PC-9 (cell line): ENCODE data around the gene ROBO1. TPM values are rescaled to one million over a fixed set of nuclear protein-coding genes. Genes with fewer than 3 reads are reported as not detected.

ENCODE experiments used
- BruUV-seq: library from RNA; stranded (reverse); fragments of 400-500 nt; replicated peaks from 2 replicates; lab custom pipeline; 2021; lab: Mats Ljungman, UMichigan
- CTCF ChIA-PET: fragments of 300-600 bp; sonication (Branson Sonifier 250); formaldehyde crosslinking; loops from one replicate; lab custom pipeline; 2022; ENCODE audit warnings: antibody characterized with exemption; lab: Charles Lee
- POLR2A ChIA-PET: fragments of 300-600 bp; sonication (Branson Sonifier 250); formaldehyde crosslinking; loops from one replicate; lab custom pipeline; 2022; ENCODE audit warnings: antibody characterized with exemption; ENCODE audit not compliant: unreplicated experiment; lab: Charles Lee
- DNase-seq, 2 experiments: peaks; one replicate each; pipeline versions ENCODE4 v3.0.0 to v3.0.0-alpha.2; 2015 to 2022; ENCODE audit warnings: mixed read lengths in 1 of 2
- H2AFZ ChIP-seq: fragments of 200-600 bp; sonication (generic); 2 replicates; pipeline ENCODE4 v1.8.1; 2017; ENCODE audit warnings: antibody characterized with exemption
- H3F3A ChIP-seq: fragments of 200-600 bp; sonication (generic); 2 replicates; pipeline ENCODE4 v1.8.1; 2017; ENCODE audit warnings: antibody characterized with exemption, mild to moderate bottlenecking, low read depth; ENCODE audit not compliant: insufficient read depth
- H3K27ac ChIP-seq: fragments of 200-600 bp; sonication (generic); 2 replicates; pipeline ENCODE4 v1.6.1; 2016; ENCODE audit warnings: mixed run types
- H3K27me3 ChIP-seq: fragments of 200-600 bp; sonication (generic); 2 replicates; pipeline ENCODE4 v1.6.1; 2016; ENCODE audit warnings: low read depth, mixed run types; ENCODE audit not compliant: insufficient read depth
- H3K36me3 ChIP-seq: fragments of 200-600 bp; sonication (generic); 2 replicates; pipeline ENCODE4 v1.6.1; 2016; ENCODE audit warnings: low read depth, mixed run types
- H3K4me1 ChIP-seq: fragments of 200-600 bp; sonication (generic); replicated peaks from 2 replicates; pipeline ENCODE4 v1.6.1; 2016; ENCODE audit warnings: mixed run types; ENCODE audit not compliant: insufficient read depth
- H3K4me2 ChIP-seq: fragments of 200-600 bp; sonication (generic); 2 replicates; pipeline ENCODE4 v1.6.1; 2017; ENCODE audit warnings: mixed run types
- H3K4me3 ChIP-seq: fragments of 200-600 bp; sonication (generic); 2 replicates; pipeline ENCODE4 v1.6.1; 2016; ENCODE audit warnings: mixed run types
- H3K79me2 ChIP-seq: fragments of 200-600 bp; sonication (generic); 2 replicates; pipeline ENCODE4 v1.6.1; 2017; ENCODE audit warnings: low read depth, mixed run types
- H3K9me2 ChIP-seq: fragments of 200-600 bp; sonication (generic); 2 replicates; pipeline ENCODE4 v1.8.1; 2017; ENCODE audit warnings: mild to moderate bottlenecking; ENCODE audit not compliant: insufficient read depth
- H3K9me3 ChIP-seq: fragments of 200-600 bp; sonication (generic); 2 replicates; pipeline ENCODE4 v1.8.1; 2016; ENCODE audit warnings: low read depth; ENCODE audit not compliant: insufficient read depth
- H4K20me1 ChIP-seq: fragments of 200-600 bp; sonication (generic); 2 replicates; pipeline ENCODE4 v1.8.1; 2017; ENCODE audit not compliant: insufficient read depth
- EZH2 ChIP-seq: fragments of 200-600 bp; sonication (generic); IDR thresholded peaks from 2 replicates; pipeline ENCODE4 v1.8.0; 2017; ENCODE audit warnings: antibody characterized with exemption, low read depth
- intact Hi-C: fragments of 100-400 bp; cut with micrococcal nuclease; formaldehyde crosslinking; loops from one replicate; pipeline ENCODE4 v1.10.0; 2022; ENCODE audit not compliant: unreplicated experiment
- total RNA-seq: library from RNA; stranded (reverse); gene quantifications from 2 replicates; pipeline ENCODE4 v1.2.3, GENCODE V29; 2021
- TF ChIP-seq, protein P1 (sequence below): fragments of 200-600 bp; sonication (generic); conservative IDR thresholded peaks from 2 replicates; pipeline ENCODE4 v1.6.1; 2017; ENCODE audit warnings: mixed run types, antibody characterized with exemption, mild to moderate bottlenecking, moderate library complexity

ROBO1 gene
- total RNA-seq, 1 experiment from 2014 or later = 17.5 TPM

DNA sequence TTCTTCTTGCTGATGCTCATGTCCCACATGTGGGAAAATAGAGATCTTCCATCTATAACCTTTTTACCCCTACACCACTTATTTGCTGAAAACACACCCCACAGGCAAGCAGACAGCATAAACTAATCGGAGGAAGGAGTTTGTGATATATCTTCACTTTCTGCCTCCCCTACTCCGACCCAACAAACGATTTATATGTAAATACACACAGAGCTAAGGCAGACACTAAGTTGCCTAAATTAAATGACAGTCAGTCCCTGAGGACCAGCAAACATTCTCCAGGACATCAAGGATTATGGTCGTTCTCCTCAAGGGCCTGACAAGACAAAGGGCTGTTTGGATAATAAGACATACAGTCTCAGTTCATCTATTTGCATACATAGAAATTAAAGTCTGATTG, 552.5 kb downstream of the ROBO1 start:
- Histone ChIP-seq H3K4me3 (no peak overlapping the region), H3K79me2 (no peaks in the 10 kb centered on the region), H3K9me3 (no peaks in the 10 kb centered on the region), H3K9me2 (no peaks in the 10 kb centered on the region), H3K36me3 (no peaks in the 10 kb centered on the region), H2AFZ (no peak overlapping the region), H3K4me1 (no peaks in the 10 kb centered on the region), H3F3A (no peaks in the 10 kb centered on the region), H4K20me1 (no peaks in the 10 kb centered on the region), H3K27me3 (no peaks in the 10 kb centered on the region), H3K4me2 (no peak overlapping the region), H3K27ac (no peak overlapping the region)
- POLR2A ChIA-PET = no interaction called here
- DNase-seq = no peak
- no TSS peak for BruUV-seq
- intact Hi-C loops = no loop called here
- CTCF ChIA-PET = no interaction called here
- TF ChIP-seq EZH2 = no peak
- TF ChIP-seq, protein P1, sequence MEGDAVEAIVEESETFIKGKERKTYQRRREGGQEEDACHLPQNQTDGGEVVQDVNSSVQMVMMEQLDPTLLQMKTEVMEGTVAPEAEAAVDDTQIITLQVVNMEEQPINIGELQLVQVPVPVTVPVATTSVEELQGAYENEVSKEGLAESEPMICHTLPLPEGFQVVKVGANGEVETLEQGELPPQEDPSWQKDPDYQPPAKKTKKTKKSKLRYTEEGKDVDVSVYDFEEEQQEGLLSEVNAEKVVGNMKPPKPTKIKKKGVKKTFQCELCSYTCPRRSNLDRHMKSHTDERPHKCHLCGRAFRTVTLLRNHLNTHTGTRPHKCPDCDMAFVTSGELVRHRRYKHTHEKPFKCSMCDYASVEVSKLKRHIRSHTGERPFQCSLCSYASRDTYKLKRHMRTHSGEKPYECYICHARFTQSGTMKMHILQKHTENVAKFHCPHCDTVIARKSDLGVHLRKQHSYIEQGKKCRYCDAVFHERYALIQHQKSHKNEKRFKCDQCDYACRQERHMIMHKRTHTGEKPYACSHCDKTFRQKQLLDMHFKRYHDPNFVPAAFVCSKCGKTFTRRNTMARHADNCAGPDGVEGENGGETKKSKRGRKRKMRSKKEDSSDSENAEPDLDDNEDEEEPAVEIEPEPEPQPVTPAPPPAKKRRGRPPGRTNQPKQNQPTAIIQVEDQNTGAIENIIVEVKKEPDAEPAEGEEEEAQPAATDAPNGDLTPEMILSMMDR = no peak

DNA sequence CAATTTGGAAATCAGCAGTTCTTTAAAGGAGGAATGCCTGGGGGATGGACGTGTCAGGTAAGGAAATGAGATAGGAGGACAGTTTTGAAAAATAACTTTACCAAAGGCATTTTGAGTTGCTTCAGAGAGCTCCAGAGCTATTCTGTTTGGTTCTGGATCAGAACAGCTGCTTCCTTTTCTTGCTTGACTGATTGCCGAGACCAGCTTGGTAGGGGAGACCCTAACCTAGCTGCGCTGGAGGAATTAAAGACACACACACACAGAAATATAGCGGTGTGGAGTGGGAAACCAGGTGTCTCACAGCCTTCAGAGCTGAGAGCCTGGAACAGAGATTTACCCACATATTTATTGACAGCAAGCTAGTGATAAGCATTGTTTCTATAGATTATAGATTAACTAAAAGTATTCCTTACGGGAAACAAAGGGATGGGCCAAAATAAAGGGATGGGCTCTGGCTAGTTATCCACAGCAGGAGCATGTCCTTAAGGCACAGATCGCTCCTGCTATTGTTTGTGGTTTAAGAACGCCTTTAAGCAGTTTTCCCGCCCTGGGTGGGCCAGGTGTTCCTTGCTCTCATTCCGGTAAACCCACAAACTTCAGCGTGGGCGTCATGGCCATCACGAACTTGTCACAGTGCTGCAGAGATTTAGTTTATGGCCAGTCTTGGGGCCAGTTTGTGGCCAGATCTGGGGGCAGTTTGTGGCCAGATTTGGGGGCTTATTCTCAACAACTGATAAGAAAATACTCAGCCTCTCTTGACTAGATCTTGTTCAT, 556.0 kb downstream of the ROBO1 start:
- Histone ChIP-seq H3K4me2 (no peak overlapping the region), H2AFZ (no peak overlapping the region), H3K9me2 (no peaks in the 10 kb centered on the region), H3K9me3 (no peaks in the 10 kb centered on the region), H3F3A (no peaks in the 10 kb centered on the region), H3K27ac (no peak overlapping the region), H3K36me3 (no peaks in the 10 kb centered on the region), H4K20me1 (no peaks in the 10 kb centered on the region), H3K4me3 (no peak overlapping the region), H3K27me3 (no peaks in the 10 kb centered on the region), H3K4me1 (no peaks in the 10 kb centered on the region), H3K79me2 (no peaks in the 10 kb centered on the region)
- ChIA-PET POLR2A (no interaction called here), CTCF (interaction anchor here (0.6 kb wide), 1 partner anchor 68 kb away, joined by 3 read pairs; no protein-coding TSS in a partner anchor)
- BruUV-seq = no TSS peak
- intact Hi-C loops = no loop called here
- no peak for DNase-seq
- TF ChIP-seq, protein P1 = no peak
- TF ChIP-seq EZH2 = no peak

DNA sequence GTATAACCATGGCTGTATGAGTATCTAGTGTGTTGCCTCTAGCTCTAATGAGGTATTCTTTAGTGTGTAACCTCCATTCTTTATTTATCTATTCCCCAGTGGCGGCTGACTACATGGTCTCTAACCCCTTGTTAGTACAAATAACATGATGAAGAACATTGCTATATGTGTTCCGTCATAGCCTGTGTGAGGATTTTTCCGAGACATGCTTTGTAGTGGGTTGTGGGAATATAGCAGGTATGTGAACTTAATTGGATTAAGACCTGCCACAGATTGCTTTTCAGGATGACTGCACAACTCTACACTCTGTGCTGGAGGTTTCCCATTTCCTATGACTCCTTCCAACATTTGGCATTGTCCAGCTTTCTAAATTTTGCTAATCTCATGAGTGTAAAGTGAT, 563.4 kb downstream of the ROBO1 start:
- DNase-seq = no peak
- Histone ChIP-seq H3K4me3 (no peak overlapping the region), H3K27me3 (no peaks in the 10 kb centered on the region), H3K79me2 (no peaks in the 10 kb centered on the region), H3F3A (no peaks in the 10 kb centered on the region), H3K9me2 (no peaks in the 10 kb centered on the region), H3K4me2 (no peak overlapping the region), H3K9me3 (no peaks in the 10 kb centered on the region), H3K27ac (no peak overlapping the region), H3K36me3 (no peaks in the 10 kb centered on the region), H4K20me1 (no peaks in the 10 kb centered on the region), H2AFZ (no peak overlapping the region), H3K4me1 (no peaks in the 10 kb centered on the region)
- intact Hi-C loops = no loop called here
- BruUV-seq = no TSS peak
- CTCF ChIA-PET = no interaction called here
- POLR2A ChIA-PET = no interaction called here
- TF ChIP-seq, protein P1 = no peak
- TF ChIP-seq EZH2 = no peak
